GM23338 (cell line): ENCODE results near the gene EXOC6B. TPM values are rescaled to one million over a fixed set of nuclear protein-coding genes. Genes with fewer than 3 reads are reported as not detected.

Source experiments
- ATAC-seq: fragments of 200-7000 bp; cut with Tn5 transposase; 3 replicates; pipeline ENCODE4 v1.9.1; 2020
- DNase-seq: peaks from one replicate; pipeline ENCODE4 v3.0.0-alpha.2; 2015; ENCODE audit warnings: low spot score
- H2AFZ ChIP-seq: fragments of 200-600 bp; sonication (generic); 2 replicates; pipeline ENCODE4 v1.8.0; 2016; ENCODE audit warnings: antibody characterized with exemption, mild to moderate bottlenecking, moderate library complexity
- H3F3A ChIP-seq: fragments of 200-600 bp; sonication (generic); replicated peaks from 2 replicates; pipeline ENCODE4 v1.8.0; 2017; ENCODE audit warnings: antibody characterized with exemption, mixed run types, low read depth
- H3K27ac ChIP-seq: fragments of 200-600 bp; sonication (generic); 2 replicates; pipeline ENCODE4 v1.6.1; 2016; ENCODE audit warnings: low read depth
- H3K27me3 ChIP-seq: fragments of 200-600 bp; sonication (generic); 2 replicates; pipeline ENCODE4 v1.8.0; 2016; ENCODE audit warnings: mild to moderate bottlenecking, mixed run types, moderate library complexity; ENCODE audit not compliant: insufficient read depth
- H3K36me3 ChIP-seq: fragments of 200-600 bp; sonication (generic); 2 replicates; pipeline ENCODE4 v1.8.0; 2016; ENCODE audit warnings: mild to moderate bottlenecking; ENCODE audit not compliant: insufficient read depth
- H3K4me1 ChIP-seq: fragments of 200-600 bp; sonication (generic); 2 replicates; pipeline ENCODE4 v1.8.0; 2016; ENCODE audit warnings: mild to moderate bottlenecking, moderate library complexity; ENCODE audit not compliant: insufficient read depth
- H3K4me2 ChIP-seq: fragments of 200-600 bp; sonication (generic); 2 replicates; pipeline ENCODE4 v1.7.1; 2017; ENCODE audit warnings: mixed run types
- H3K4me3 ChIP-seq: fragments of 200-600 bp; sonication (generic); 2 replicates; pipeline ENCODE4 v1.6.1; 2016; ENCODE audit warnings: mixed run types
- H3K79me2 ChIP-seq: fragments of 200-600 bp; sonication (generic); replicated peaks from 2 replicates; pipeline ENCODE4 v1.8.0; 2017; ENCODE audit warnings: mild to moderate bottlenecking; ENCODE audit not compliant: insufficient read depth
- H3K9me2 ChIP-seq: fragments of 200-600 bp; sonication (generic); 2 replicates; pipeline ENCODE4 v1.8.0; 2017; ENCODE audit not compliant: insufficient read depth
- H4K20me1 ChIP-seq: fragments of 200-600 bp; sonication (generic); replicated peaks from 2 replicates; pipeline ENCODE4 v1.8.0; 2017; ENCODE audit warnings: mild to moderate bottlenecking; ENCODE audit not compliant: insufficient read depth
- H3K27ac Mint-ChIP-seq: 2 replicates; pipeline ENCODE4 v1.8.0; 2020; ENCODE audit warnings: inconsistent platforms, mild to moderate bottlenecking, moderate library complexity, mixed read lengths
- H3K27me3 Mint-ChIP-seq: 3 replicates; pipeline ENCODE4 v1.8.0; 2022; ENCODE audit warnings: low read depth, mild to moderate bottlenecking, moderate library complexity, mixed read lengths, inconsistent platforms; ENCODE audit not compliant: insufficient read depth, poor library complexity
- H3K36me3 Mint-ChIP-seq: 3 replicates; pipeline ENCODE4 v1.8.0; 2021; ENCODE audit warnings: low read depth, mild to moderate bottlenecking, inconsistent platforms, moderate library complexity, mixed read lengths
- H3K4me1 Mint-ChIP-seq: 3 replicates; pipeline ENCODE4 v1.8.0; 2020; ENCODE audit warnings: mild to moderate bottlenecking, inconsistent platforms, mixed read lengths
- H3K4me3 Mint-ChIP-seq: 3 replicates; pipeline ENCODE4 v1.8.0; 2021; ENCODE audit warnings: moderate library complexity, mild to moderate bottlenecking, inconsistent platforms, mixed read lengths
- H3K9me3 Mint-ChIP-seq: 3 replicates; pipeline ENCODE4 v1.8.0; 2020; ENCODE audit warnings: moderate library complexity, mild to moderate bottlenecking, inconsistent platforms, mixed read lengths
- CREB1 ChIP-seq: fragments of 250-450 bp; sonication (Bioruptor Pico); IDR thresholded peaks from 2 replicates; pipeline ENCODE4 v1.5.0; 2020; ENCODE audit warnings: low read depth, mild to moderate bottlenecking, moderate library complexity
- ETS1 ChIP-seq: IDR thresholded peaks from 2 replicates; pipeline ENCODE4 v1.6.1; 2016; ENCODE audit warnings: antibody characterized with exemption
- EZH2 ChIP-seq: fragments of 200-600 bp; sonication (generic); IDR thresholded peaks from one replicate; pipeline ENCODE4 v1.8.0; 2017; ENCODE audit warnings: antibody characterized with exemption, mild to moderate bottlenecking, low read depth; ENCODE audit not compliant: unreplicated experiment
- EZH2phosphoT487 ChIP-seq: fragments of 200-600 bp; sonication (generic); IDR thresholded peaks from one replicate; pipeline ENCODE4 v1.8.1; 2018; ENCODE audit warnings: antibody characterized with exemption; ENCODE audit not compliant: unreplicated experiment
- JUNB ChIP-seq: IDR thresholded peaks from one replicate; pipeline ENCODE4 v1.6.1; 2016; ENCODE audit warnings: antibody characterized with exemption; ENCODE audit not compliant: unreplicated experiment
- POLR2AphosphoS5 ChIP-seq: IDR thresholded peaks from 2 replicates; pipeline ENCODE4 v1.6.1; 2016; ENCODE audit warnings: antibody characterized with exemption, low read depth
- ZNF114 ChIP-seq: fragments of 250-450 bp; sonication (Bioruptor Pico); IDR thresholded peaks from 2 replicates; pipeline ENCODE4 v1.5.0; 2020; ENCODE audit warnings: mild to moderate bottlenecking, moderate library complexity
- ZNF331 ChIP-seq: fragments of 250-450 bp; sonication (Bioruptor Pico); IDR thresholded peaks from 2 replicates; pipeline ENCODE4 v1.5.0; 2020; ENCODE audit warnings: low read depth, mild to moderate bottlenecking, moderate library complexity
- ZNF462 ChIP-seq: fragments of 250-450 bp; sonication (Bioruptor Pico); IDR thresholded peaks from 2 replicates; pipeline ENCODE4 v1.5.0; 2020; ENCODE audit warnings: mild to moderate bottlenecking, moderate library complexity
- polyA plus RNA-seq: library from polyadenylated mRNA; unstranded; fragments of >200 nt; fragmentation: Nextera tagmentation; extraction: Ambion mirVana; gene quantifications from 2 replicates; pipeline ENCODE4 v1.2.1, GENCODE V29; 2016
- total RNA-seq: library from RNA; depleted of rRNA; stranded (reverse); fragments of >200 nt; shearing (Covaris generic); gene quantifications from 2 replicates; pipeline ENCODE4 v1.2.3, GENCODE V29; 2014
- TF ChIP-seq, protein P1 (sequence below): IDR thresholded peaks from one replicate; pipeline ENCODE4 v1.6.1; 2018; ENCODE audit warnings: antibody characterized with exemption; ENCODE audit not compliant: unreplicated experiment

The EXOC6B gene
- total and polyA plus RNA-seq, 2 experiments from 2014 or later = 7.2 to 45.9 TPM

DNA sequence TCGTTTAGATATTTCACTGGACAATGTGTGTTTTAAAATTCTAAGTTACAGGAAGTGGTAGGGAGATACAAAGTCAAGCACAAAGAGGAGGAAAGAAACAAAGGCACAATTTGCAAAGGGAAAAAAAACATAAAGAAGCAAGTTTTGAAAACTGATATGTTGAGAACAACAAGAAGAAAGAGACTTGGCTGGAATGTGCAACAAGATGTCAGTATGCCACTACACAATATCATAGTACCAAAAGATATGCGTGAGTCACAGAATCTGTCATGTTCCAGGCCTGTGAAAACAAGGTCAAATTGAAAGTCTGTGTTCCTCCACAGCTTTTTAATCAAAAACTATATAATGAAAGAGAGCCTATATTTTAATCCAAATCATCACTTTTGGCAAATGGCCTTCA lies 12.0 kb downstream of the EXOC6B start:
- Histone ChIP-seq H3K4me1 (no peaks in the 10 kb centered on the region), H3F3A (no peaks in the 10 kb centered on the region), H3K27ac (no peak overlapping the region), H3K36me3 (no peaks in the 10 kb centered on the region), H3K27me3 (no peaks in the 10 kb centered on the region), H3K79me2 (peaks cover 59% of the 10 kb centered on the region), H3K4me2 (no peak overlapping the region), H4K20me1 (no peaks in the 10 kb centered on the region), H3K4me3 (no peak overlapping the region), H3K9me2 (no peaks in the 10 kb centered on the region), H2AFZ (no peak overlapping the region)
- ATAC-seq = no peak
- Mint-ChIP-seq H3K27ac (no peak overlapping the region), H3K4me3 (no peak overlapping the region), H3K4me1 (peaks cover 14% of the 10 kb centered on the region; the same call in 2 of the 3 replicates), H3K36me3 (peaks cover 17% of the 10 kb centered on the region; the same call in 2 of the 3 replicates), H3K9me3 (peaks cover 6% of the 10 kb centered on the region; the same call in 2 of the 3 replicates), H3K27me3 (no peaks in the 10 kb centered on the region)
- DNase-seq = no peak
- TF ChIP-seq CREB1 (CRISPR knock-in tag) = no peak
- no peak for TF ChIP-seq POLR2AphosphoS5
- TF ChIP-seq ZNF462 (CRISPR knock-in tag) = no peak

GRCh38 chr2:72810165-72810564 lies 15.7 kb downstream of the EXOC6B start:
- Histone ChIP-seq H3K27me3 (no peaks in the 10 kb centered on the region), H3K27ac (no peak overlapping the region), H3K4me1 (no peaks in the 10 kb centered on the region), H3F3A (no peaks in the 10 kb centered on the region), H3K9me2 (no peaks in the 10 kb centered on the region), H3K4me3 (no peak overlapping the region), H2AFZ (no peak overlapping the region), H3K79me2 (peaks cover 50% of the 10 kb centered on the region), H3K4me2 (no peak overlapping the region), H4K20me1 (0 out of 2 replicates have a peak, but pooled peaks cover 4% of the 10 kb centered on the region), H3K36me3 (no peaks in the 10 kb centered on the region)
- ATAC-seq (no peak), DNase-seq (no peak)
- H3K4me1 Mint-ChIP-seq = no peaks in the 10 kb centered on the region
- no peak overlapping the region for H3K27ac Mint-ChIP-seq
- H3K36me3 Mint-ChIP-seq = peaks cover 24% of the 10 kb centered on the region; the same call in 2 of the 3 replicates
- no peak overlapping the region for H3K4me3 Mint-ChIP-seq
- no peaks in the 10 kb centered on the region for H3K27me3 Mint-ChIP-seq
- H3K9me3 Mint-ChIP-seq = peaks cover 12% of the 10 kb centered on the region; the same call in 2 of the 3 replicates
- TF ChIP-seq ZNF331 (no peak), JUNB (no peak), EZH2 (no peak), ETS1 (no peak), CREB1 (CRISPR knock-in tag) (no peak), EZH2phosphoT487 (no peak), ZNF114 (CRISPR knock-in tag) (no peak)
- TF ChIP-seq, protein P1, sequence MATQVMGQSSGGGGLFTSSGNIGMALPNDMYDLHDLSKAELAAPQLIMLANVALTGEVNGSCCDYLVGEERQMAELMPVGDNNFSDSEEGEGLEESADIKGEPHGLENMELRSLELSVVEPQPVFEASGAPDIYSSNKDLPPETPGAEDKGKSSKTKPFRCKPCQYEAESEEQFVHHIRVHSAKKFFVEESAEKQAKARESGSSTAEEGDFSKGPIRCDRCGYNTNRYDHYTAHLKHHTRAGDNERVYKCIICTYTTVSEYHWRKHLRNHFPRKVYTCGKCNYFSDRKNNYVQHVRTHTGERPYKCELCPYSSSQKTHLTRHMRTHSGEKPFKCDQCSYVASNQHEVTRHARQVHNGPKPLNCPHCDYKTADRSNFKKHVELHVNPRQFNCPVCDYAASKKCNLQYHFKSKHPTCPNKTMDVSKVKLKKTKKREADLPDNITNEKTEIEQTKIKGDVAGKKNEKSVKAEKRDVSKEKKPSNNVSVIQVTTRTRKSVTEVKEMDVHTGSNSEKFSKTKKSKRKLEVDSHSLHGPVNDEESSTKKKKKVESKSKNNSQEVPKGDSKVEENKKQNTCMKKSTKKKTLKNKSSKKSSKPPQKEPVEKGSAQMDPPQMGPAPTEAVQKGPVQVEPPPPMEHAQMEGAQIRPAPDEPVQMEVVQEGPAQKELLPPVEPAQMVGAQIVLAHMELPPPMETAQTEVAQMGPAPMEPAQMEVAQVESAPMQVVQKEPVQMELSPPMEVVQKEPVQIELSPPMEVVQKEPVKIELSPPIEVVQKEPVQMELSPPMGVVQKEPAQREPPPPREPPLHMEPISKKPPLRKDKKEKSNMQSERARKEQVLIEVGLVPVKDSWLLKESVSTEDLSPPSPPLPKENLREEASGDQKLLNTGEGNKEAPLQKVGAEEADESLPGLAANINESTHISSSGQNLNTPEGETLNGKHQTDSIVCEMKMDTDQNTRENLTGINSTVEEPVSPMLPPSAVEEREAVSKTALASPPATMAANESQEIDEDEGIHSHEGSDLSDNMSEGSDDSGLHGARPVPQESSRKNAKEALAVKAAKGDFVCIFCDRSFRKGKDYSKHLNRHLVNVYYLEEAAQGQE = no peak
